AG04450 (cell line): ENCODE measurements around the gene CD99L2. TPM values are rescaled to one million over a fixed set of nuclear protein-coding genes. Genes with fewer than 3 reads are reported as not detected.

Experiments
- CTCF ChIA-PET: fragments of 300-600, 350-600 bp; formaldehyde crosslinking; extraction: SDS; loops from one replicate; lab custom pipeline; 2022; ENCODE audit warnings: antibody characterized with exemption, inconsistent platforms; lab: Charles Lee
- POLR2A ChIA-PET: fragments of 350-600 bp; formaldehyde crosslinking; extraction: SDS; loops from one replicate; lab custom pipeline; 2021; ENCODE audit warnings: antibody characterized with exemption, inconsistent platforms; lab: Yijun Ruan, JAX
- DNase-seq: peaks from one replicate; pipeline ENCODE4 v3.0.0-alpha.2; 2011; ENCODE audit warnings: low read depth, low spot score
- H3K27ac ChIP-seq: one replicate; pipeline ENCODE4 v1.5.1; 2012; ENCODE audit warnings: low read depth, low read length, control low read depth
- H3K27me3 ChIP-seq: one replicate; pipeline ENCODE4 v1.6.0; 2012; ENCODE audit warnings: low read length; ENCODE audit not compliant: control insufficient read depth, insufficient read depth
- H3K4me3 ChIP-seq: 2 replicates; pipeline ENCODE4 v1.5.1; 2011; ENCODE audit warnings: mild to moderate bottlenecking, low read depth, low read length, control low read depth
- H3K9me3 ChIP-seq: 2 replicates; pipeline ENCODE4 v1.5.1; 2012; ENCODE audit warnings: low read length; ENCODE audit not compliant: control insufficient read depth, insufficient read depth
- polyA plus RNA-seq: library from polyadenylated mRNA; depleted of rRNA; stranded (reverse); fragments of >200 nt; gene quantifications from 2 replicates; pipeline ENCODE4 v1.2.3, GENCODE V29; 2011; rRNA removed
- TF ChIP-seq, protein P1 (sequence below): IDR thresholded peaks from 2 replicates; pipeline ENCODE4 v1.5.1; 2011; ENCODE audit warnings: low read depth, low read length, control low read depth, inconsistent platforms

Gene CD99L2
- polyA plus RNA-seq, 1 experiment, result 52.4 TPM

GRCh38 chrX:150729956-150730355 lies 168.5 kb downstream of the CD99L2 start:
- CTCF ChIA-PET, result no interaction called here
- POLR2A ChIA-PET, result no interaction called here

DNA sequence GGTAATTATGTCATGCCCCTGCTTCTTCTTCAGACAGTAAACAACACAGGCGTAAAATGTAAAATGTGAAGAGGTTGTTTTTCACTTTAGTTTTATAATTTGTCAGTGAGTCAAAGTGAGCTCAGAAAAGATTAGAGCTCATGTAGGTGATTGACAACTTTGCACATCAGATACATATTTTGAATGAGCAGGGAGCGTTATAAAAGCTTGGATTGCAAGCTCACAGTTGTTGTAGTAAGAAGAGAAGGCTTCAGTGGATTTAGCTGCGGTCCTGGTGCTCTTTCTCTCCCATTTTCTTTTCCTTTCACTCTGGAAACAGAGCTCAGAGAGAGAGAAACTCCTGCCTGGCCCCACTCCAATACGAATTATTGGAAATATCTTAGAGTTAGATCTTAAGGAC lies 178.8 kb downstream of the CD99L2 start:
- DNase-seq, result no peak
- Histone ChIP-seq H3K27me3 (no peaks in the 10 kb centered on the region), H3K9me3 (no peaks in the 10 kb centered on the region), H3K27ac (no peak overlapping the region), H3K4me3 (no peak overlapping the region)
- CTCF ChIA-PET, result interaction anchor here (1.2 kb wide), 1 partner anchor 36 kb away, joined by 4 read pairs; no protein-coding TSS in a partner anchor
- TF ChIP-seq, protein P1, sequence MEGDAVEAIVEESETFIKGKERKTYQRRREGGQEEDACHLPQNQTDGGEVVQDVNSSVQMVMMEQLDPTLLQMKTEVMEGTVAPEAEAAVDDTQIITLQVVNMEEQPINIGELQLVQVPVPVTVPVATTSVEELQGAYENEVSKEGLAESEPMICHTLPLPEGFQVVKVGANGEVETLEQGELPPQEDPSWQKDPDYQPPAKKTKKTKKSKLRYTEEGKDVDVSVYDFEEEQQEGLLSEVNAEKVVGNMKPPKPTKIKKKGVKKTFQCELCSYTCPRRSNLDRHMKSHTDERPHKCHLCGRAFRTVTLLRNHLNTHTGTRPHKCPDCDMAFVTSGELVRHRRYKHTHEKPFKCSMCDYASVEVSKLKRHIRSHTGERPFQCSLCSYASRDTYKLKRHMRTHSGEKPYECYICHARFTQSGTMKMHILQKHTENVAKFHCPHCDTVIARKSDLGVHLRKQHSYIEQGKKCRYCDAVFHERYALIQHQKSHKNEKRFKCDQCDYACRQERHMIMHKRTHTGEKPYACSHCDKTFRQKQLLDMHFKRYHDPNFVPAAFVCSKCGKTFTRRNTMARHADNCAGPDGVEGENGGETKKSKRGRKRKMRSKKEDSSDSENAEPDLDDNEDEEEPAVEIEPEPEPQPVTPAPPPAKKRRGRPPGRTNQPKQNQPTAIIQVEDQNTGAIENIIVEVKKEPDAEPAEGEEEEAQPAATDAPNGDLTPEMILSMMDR, result no peak
- POLR2A ChIA-PET, result no interaction called here

More at GRCh38 chrX:150729956-150730355, 168.5 kb downstream of the CD99L2 start:
- Histone ChIP-seq H3K27ac (no peak overlapping the region), H3K27me3 (no peaks in the 10 kb centered on the region), H3K9me3 (no peaks in the 10 kb centered on the region), H3K4me3 (no peak overlapping the region)
- no peak for DNase-seq
- TF ChIP-seq, protein P1, result no peak

Other genes starting within 250 kb of the CD99L2 start
- gene MTMR1, start 205.3 kb downstream of the CD99L2 start, polyA plus RNA-seq, result 35.7 and 43.6 TPM in 2 replicates
- gene HMGB3, start 84.7 kb upstream of the CD99L2 start, polyA plus RNA-seq, result 17.9 and 21.1 TPM in 2 replicates